ENCODE data around the gene PLEKHO2. TPM values are rescaled to one million over a fixed set of nuclear protein-coding genes. Genes with fewer than 3 reads are reported as not detected.

PLEKHO2 gene
- total and polyA plus RNA-seq, 2 of the 13 experiments (the other 11 are each of a cell fraction or from before 2014, with no cell fraction given): 3.8 to 4.8 TPM

DNA sequence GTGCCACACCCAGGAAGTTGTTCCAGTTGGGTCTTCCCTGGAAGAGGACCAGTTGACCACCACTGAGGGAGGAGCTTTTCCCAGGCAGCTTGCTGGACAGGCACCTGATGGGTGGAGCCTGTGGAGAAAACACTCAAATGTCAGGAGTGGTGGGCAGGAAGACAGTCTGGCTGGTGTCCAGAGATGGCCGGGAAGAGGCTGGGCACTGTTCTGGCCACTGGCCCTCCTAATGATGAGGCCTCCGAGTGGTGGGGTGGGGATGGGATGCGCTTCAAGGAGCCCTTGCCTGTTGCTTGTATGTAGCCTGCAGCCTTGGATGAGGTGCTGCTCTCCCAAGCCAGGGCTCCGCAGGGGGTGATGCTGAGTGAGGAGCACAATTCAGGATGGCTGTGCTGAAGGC, 12.3 kb downstream of the PLEKHO2 start:
- FAIRE-seq: no peak
- WGBS (ENCODE audit: low lambda C conversion rate): 95% methylated on average over 4 of the region's 4 CpGs
- H3K9ac ChIP-seq (ENCODE audit: insufficient read depth, low read depth, low read length): no peak overlapping the region
- H3K4me2 ChIP-seq (ENCODE audit: low read depth, low read length): no peak overlapping the region
- no TSS peak for BruUV-seq (replicated peaks)
- no peaks in the 10 kb centered on the region for H3K27me3 ChIP-seq (ENCODE audit: control insufficient read depth in 1 of 2, insufficient read depth in 2 of 2, low read length in 2 of 2)
- no peaks in the 10 kb centered on the region for H3K9me3 ChIP-seq (ENCODE audit: low read length)
- no peaks in the 10 kb centered on the region for H4K20me1 ChIP-seq (ENCODE audit: insufficient read depth, low read length)
- H3K4me1 ChIP-seq (ENCODE audit: insufficient read depth, low read length): peaks cover 17% of the 10 kb centered on the region
- no peak for ATAC-seq
- H3K27ac ChIP-seq (ENCODE audit: extremely low read length, insufficient read depth, low read length): no peak overlapping the region
- ChIA-PET POLR2A (no interaction called here), CTCF (ENCODE audit: low intra/inter-chr PET ratio, low total read pairs) (no interaction called here)
- no peaks in the 10 kb centered on the region for H3K79me2 ChIP-seq (ENCODE audit: insufficient read depth, low read length)
- intact Hi-C loops (cut with micrococcal nuclease; ENCODE audit: unreplicated experiment): no loop called here
- no peak for TF ChIP-seq PTBP1 (IDR thresholded peaks at IDR 0.05; ENCODE audit: low read depth, low read length, poor library complexity, severe bottlenecking)
- TF ChIP-seq, protein P1, sequence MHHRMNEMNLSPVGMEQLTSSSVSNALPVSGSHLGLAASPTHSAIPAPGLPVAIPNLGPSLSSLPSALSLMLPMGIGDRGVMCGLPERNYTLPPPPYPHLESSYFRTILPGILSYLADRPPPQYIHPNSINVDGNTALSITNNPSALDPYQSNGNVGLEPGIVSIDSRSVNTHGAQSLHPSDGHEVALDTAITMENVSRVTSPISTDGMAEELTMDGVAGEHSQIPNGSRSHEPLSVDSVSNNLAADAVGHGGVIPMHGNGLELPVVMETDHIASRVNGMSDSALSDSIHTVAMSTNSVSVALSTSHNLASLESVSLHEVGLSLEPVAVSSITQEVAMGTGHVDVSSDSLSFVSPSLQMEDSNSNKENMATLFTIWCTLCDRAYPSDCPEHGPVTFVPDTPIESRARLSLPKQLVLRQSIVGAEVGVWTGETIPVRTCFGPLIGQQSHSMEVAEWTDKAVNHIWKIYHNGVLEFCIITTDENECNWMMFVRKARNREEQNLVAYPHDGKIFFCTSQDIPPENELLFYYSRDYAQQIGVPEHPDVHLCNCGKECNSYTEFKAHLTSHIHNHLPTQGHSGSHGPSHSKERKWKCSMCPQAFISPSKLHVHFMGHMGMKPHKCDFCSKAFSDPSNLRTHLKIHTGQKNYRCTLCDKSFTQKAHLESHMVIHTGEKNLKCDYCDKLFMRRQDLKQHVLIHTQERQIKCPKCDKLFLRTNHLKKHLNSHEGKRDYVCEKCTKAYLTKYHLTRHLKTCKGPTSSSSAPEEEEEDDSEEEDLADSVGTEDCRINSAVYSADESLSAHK (CRISPR knock-in tag; IDR thresholded peaks at IDR 0.05; ENCODE audit: borderline replicate concordance): no peak
- TF ChIP-seq, protein P2, sequence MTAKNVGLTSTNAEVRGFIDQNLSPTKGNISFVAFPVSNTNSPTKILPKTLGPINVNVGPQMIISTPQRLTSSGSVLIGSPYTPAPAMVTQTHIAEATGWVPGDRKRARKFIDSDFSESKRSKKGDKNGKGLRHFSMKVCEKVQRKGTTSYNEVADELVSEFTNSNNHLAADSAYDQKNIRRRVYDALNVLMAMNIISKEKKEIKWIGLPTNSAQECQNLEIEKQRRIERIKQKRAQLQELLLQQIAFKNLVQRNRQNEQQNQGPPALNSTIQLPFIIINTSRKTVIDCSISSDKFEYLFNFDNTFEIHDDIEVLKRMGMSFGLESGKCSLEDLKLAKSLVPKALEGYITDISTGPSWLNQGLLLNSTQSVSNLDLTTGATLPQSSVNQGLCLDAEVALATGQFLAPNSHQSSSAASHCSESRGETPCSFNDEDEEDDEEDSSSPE (CRISPR knock-in tag; IDR thresholded peaks at IDR 0.05): no peak
- no peak for TF ChIP-seq AKAP8 (CRISPR knock-in tag; IDR thresholded peaks at IDR 0.05)
- TF ChIP-seq ZC3H4 (CRISPR knock-in tag; IDR thresholded peaks at IDR 0.05; ENCODE audit: borderline replicate concordance): no peak
- TF ChIP-seq ZNF329 (CRISPR knock-in tag; IDR thresholded peaks at IDR 0.05; ENCODE audit: low read depth): no peak
- no peak for TF ChIP-seq ESRRA (CRISPR knock-in tag; IDR thresholded peaks at IDR 0.05; ENCODE audit: low read depth)
- TF ChIP-seq RFXAP (CRISPR knock-in tag; IDR thresholded peaks at IDR 0.05; ENCODE audit: borderline replicate concordance): no peak
- TF ChIP-seq, protein P3, sequence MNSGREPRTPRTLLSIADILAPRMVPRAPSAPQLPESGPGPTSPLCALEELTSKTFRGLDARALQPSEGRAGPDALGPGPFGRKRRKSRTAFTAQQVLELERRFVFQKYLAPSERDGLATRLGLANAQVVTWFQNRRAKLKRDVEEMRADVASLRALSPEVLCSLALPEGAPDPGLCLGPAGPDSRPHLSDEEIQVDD (CRISPR knock-in tag; IDR thresholded peaks at IDR 0.05; ENCODE audit: borderline replicate concordance): no peak
- TF ChIP-seq ZNF326 (CRISPR knock-in tag; IDR thresholded peaks at IDR 0.05; ENCODE audit: borderline replicate concordance): no peak
- no peak for TF ChIP-seq ZFX (CRISPR knock-in tag; IDR thresholded peaks at IDR 0.05; ENCODE audit: low read depth)
- no peak for TF ChIP-seq ZNF230 (CRISPR knock-in tag; IDR thresholded peaks at IDR 0.05)
- peaks cover 12 to 23% of the 10 kb centered on the region in 2 experiments; a peak in 3 of 5 replicates for H3K36me3 ChIP-seq (replicated peaks in 1 of 2; ENCODE audit: control insufficient read depth in 1 of 2, insufficient read depth in 2 of 2, low read length in 2 of 2)
- in situ Hi-C loops (cut with HindIII; ENCODE audit: extremely low pct_ligation_motif_present, low pct_unique_long_range_greater_than_20kb): no loop called here
- no peak overlapping the region for H3K4me3 ChIP-seq (replicated peaks in 1 of 3; ENCODE audit: insufficient read depth in 1 of 3, low read depth in 2 of 3, low read length in 3 of 3)
- H2AFZ ChIP-seq (ENCODE audit: low read length): no peak overlapping the region
- DNase-seq (ENCODE audit: low spot score): no peak
